Erythroblast (primary cell): ENCODE data around the gene NRG3.

Source experiments
- DNase-seq, 2 experiments: peaks; one replicate each; lab custom pipeline; 2025; lab: John Stamatoyannopoulos, UW
- GATA1 ChIP-seq: IDR thresholded peaks from 2 replicates; pipeline ENCODE4 v1.6.1; 2011; ENCODE audit warnings: low read depth, mild to moderate bottlenecking, control low read depth, low read length, moderate library complexity
- POLR2A ChIP-seq: IDR thresholded peaks from 2 replicates; pipeline ENCODE4 v1.6.1; 2011; ENCODE audit warnings: mild to moderate bottlenecking, low read length

Gene NRG3

DNA sequence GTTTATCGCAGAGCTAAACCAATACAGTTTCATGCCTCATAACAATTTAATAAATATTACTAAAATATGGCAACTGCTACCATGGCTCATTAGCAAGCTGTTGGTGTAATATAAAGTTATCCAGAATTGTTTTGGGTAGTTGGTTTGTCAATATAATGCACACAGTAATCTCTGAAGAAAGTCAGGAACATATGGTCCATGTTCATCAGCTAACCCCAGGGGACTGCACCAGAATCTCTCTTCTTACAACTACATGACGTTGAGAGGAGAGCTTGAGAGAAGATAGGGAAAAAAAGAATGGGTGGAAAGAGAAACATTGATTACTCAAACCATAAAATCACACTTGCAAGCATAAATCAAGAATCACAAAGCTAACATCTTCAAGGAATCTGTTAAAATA lies 333.7 kb downstream of the NRG3 start:
- DNase-seq, result no peak
- TF ChIP-seq GATA1 (no peak), POLR2A (no peak)

DNA sequence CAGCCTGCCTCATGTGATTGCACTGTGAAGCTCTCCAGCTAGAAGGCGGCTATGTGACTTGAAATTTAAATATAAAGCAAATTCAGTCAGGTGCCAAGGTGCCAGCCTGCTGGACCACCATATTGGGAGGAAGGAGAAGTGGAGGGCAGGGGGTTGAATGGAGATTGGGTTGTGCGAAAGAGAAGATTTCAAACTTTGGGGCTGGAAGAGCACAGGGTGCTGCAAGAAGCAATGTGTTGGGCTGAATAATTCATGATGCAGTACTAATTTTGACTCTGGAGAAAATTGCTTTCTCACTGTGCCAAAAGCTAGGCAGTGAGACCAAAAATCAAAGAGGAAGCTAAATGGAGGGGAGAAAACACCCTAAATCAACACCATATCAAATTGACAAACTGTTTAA lies 335.3 kb downstream of the NRG3 start:
- no peak for DNase-seq
- TF ChIP-seq POLR2A (no peak), GATA1 (no peak)

GRCh38 chr10:82211346-82211745 lies 336.4 kb downstream of the NRG3 start:
- DNase-seq, result no peak
- no peak for TF ChIP-seq GATA1
- no peak for TF ChIP-seq POLR2A

DNA sequence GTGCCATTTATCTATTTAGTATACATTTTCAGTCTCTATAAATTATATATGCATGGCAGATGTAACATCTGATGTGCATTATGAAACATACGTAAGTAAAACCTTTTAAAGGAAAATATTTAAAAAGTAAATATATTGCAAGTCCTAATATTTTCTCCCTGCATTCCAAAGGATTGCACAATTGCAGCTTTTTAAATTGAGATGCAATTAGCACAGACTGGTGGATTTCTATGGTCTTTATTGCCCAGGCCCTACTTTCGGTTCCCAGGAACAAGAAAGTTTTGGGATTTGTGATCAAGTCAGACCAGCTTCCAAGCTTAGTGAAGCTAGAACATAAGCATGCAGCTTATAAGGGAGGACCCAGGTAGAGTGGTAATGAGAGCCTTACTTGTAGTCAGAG lies 337.8 kb downstream of the NRG3 start:
- DNase-seq, result no peak

DNA sequence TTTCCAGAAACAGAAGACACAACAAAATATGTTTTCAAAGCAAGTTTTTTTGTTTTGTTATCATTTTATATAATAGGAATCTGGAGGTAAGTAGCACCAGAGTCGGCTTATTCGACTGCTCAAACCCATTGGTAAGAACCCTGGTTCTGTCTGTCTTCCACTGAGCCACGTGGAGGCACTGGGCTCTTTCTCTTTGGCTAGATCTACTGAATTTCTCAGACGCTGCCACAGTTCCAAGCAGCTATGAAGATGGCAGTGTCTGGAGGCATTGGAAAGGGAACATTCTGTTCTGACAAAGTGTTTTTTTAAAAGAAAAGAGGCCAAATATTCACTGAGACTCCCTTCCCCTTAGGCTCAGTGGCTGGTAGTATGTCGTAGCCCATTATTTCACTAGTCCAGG lies 338.8 kb downstream of the NRG3 start:
- TF ChIP-seq POLR2A, result no peak
- TF ChIP-seq GATA1, result no peak

More for the DNA sequence above, 337.8 kb downstream of the NRG3 start:
- no peak for TF ChIP-seq POLR2A
- no peak for TF ChIP-seq GATA1

GRCh38 chr10:82221056-82221455 lies 346.1 kb downstream of the NRG3 start:
- no peak for DNase-seq
- no peak for TF ChIP-seq GATA1
- TF ChIP-seq POLR2A, result no peak

More for the DNA sequence above, 338.8 kb downstream of the NRG3 start:
- no peak for DNase-seq

GRCh38 chr10:82221601-82222149 lies 346.7 kb downstream of the NRG3 start:
- TF ChIP-seq POLR2A (no peak), GATA1 (no peak)
- DNase-seq, result no peak

DNA sequence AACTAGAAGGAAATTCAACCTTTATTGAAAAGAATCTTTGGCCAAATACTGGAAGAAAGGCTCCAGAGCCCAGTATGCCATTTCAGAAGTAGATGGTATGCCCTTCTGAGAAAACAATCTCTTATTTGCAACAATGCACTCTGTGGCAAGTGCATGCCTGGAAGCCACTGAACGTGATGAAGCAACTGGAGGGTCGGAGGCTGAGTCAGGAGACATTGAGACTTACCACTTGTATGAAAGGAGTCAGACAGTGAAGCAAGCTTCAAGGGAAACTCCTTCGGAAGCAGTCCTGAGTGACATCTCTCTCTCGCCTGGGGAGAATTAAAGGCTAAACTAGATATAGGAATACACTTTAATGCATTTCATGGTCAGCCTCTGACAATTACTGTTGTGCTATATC lies 353.7 kb downstream of the NRG3 start:
- no peak for DNase-seq
- TF ChIP-seq GATA1 (no peak), POLR2A (no peak)

- no peak for DNase-seq
Measured at GRCh38 chr10:82234173-82234572, 359.2 kb downstream of the NRG3 start.

GRCh38 chr10:82236084-82236731 lies 361.2 kb downstream of the NRG3 start:
- DNase-seq, result no peak
- no peak for TF ChIP-seq GATA1
- no peak for TF ChIP-seq POLR2A

More at GRCh38 chr10:82234173-82234572, 359.2 kb downstream of the NRG3 start:
- no peak for TF ChIP-seq GATA1
- TF ChIP-seq POLR2A, result no peak

DNA sequence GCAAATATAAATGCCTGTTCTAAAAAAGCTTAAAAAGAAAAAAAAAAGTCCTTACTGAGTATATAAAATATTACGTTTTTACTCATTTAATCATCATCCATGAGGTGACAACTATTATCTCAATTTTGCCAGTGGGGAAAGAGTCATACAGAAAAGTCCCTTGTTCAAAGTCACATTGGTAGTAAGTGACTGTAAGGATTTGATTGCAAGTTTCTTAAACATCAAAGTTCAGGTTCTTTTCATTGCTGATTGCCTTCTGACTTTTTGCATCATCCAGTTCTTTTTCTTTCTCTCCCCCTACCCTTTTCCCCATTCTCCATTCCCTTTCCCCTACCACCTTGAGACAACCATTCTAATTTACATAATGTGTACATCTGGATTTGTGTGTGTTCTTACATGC lies 363.3 kb downstream of the NRG3 start:
- no peak for DNase-seq
- no peak for TF ChIP-seq GATA1
- no peak for TF ChIP-seq POLR2A

DNA sequence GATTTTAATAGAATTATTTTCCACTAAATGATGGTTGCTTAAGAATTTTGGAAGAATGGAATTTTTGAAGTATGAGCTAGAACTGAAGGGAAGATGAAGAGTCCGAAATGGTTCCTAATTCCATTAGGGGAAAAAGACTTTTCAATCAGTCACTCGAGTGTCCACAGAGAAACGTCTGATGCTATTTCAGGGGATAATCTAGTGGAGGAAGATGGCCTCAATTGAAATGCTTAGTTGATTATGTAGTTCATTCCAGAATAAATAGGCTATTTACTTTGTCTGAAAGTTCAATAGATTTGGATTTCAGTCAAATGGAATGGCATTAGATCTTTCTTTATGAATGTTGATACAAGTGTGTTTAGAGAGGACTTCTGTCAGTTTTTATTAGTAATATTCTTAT lies 365.4 kb downstream of the NRG3 start:
- no peak for DNase-seq
- TF ChIP-seq GATA1 (no peak), POLR2A (no peak)

DNA sequence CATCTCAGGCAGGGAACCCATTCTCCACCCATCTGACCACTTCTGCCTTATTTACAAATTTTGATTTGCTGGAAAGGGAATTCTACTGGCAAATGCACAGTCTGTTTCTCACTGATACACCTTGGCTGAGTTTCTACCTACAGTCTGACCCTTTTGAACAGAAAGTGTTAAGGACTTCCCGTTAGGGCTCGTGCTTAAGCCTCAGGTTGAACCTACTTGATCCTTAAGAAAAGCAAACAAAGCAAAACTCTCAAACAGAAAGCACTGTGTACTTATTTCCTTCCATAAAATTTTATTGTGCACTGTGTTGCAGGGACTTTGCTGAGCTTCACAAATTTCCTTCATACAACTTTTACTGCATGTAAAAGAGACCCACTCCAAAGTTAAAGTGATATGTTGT lies 367.8 kb downstream of the NRG3 start:
- TF ChIP-seq POLR2A, result no peak
- no peak for TF ChIP-seq GATA1

DNA sequence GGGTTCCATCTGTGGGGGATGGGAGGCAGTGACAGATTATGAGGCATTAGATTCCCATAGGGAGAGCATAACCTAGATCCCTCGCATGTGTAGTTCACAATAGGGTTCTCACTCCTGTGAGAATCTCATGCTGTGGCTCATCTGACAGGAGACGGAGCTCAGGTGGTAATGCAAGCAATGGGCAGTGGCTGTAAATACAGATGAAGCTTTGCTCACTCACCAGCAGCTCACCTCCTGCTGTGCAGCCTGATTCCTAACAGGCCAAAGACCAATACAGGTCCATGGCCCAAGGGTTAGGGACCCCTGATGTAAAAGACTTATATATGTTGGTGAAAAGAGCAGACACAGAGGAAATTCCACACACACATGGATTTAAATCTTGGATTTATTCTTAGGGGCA lies 370.2 kb downstream of the NRG3 start:
- TF ChIP-seq POLR2A (no peak), GATA1 (no peak)
- DNase-seq, result no peak

More for the DNA sequence above, 367.8 kb downstream of the NRG3 start:
- no peak for DNase-seq

GRCh38 chr10:82245906-82246560 lies 371.0 kb downstream of the NRG3 start:
- no peak for DNase-seq
- TF ChIP-seq GATA1 (no peak), POLR2A (no peak)
